HG02588 (cell line): ENCODE results near the gene EXOSC10.
"Not testable (repeated sequence)": the region's sequence is repeated elsewhere in the genome, so short reads cannot be mapped to it uniquely, and the experiment has no call there.

ENCODE experiments used
- ATAC-seq: cut with Tn5 transposase; IDR thresholded peaks from one replicate; pipeline ENCODE4 v1.9.1; 2021; ENCODE audit warnings: mild to moderate bottlenecking, moderate library complexity; ENCODE audit not compliant: unreplicated experiment

The EXOSC10 gene

DNA sequence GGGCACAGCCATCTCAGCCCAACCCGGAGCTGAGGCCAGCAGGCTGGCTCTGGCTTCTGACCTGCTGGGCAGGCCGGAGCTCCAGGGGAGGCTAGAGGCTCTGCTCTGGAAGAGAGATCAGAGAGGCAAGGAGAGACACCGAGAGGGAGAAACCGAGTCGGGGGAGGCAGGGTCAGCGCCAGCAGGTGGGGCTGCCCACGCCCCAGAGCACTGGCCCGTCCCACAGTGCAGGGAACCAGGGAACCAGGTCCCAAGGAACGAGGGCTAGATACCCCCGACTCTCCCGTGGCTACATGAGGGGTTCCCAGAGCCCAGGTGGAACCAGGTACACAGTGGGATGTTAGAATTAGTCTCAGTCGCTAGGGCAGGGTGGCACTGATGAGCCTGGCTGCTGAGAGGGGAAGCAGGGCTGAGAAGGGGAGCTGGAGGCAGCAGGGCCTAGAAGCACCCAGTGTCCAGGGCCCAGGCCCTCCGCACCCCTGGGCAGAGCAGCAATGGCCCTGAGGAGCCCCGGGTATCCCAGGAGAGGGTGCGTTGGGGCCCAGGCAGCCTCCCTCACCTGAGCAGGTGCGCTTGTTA, 54.7 kb downstream of the EXOSC10 start:
- ATAC-seq: no peak

DNA sequence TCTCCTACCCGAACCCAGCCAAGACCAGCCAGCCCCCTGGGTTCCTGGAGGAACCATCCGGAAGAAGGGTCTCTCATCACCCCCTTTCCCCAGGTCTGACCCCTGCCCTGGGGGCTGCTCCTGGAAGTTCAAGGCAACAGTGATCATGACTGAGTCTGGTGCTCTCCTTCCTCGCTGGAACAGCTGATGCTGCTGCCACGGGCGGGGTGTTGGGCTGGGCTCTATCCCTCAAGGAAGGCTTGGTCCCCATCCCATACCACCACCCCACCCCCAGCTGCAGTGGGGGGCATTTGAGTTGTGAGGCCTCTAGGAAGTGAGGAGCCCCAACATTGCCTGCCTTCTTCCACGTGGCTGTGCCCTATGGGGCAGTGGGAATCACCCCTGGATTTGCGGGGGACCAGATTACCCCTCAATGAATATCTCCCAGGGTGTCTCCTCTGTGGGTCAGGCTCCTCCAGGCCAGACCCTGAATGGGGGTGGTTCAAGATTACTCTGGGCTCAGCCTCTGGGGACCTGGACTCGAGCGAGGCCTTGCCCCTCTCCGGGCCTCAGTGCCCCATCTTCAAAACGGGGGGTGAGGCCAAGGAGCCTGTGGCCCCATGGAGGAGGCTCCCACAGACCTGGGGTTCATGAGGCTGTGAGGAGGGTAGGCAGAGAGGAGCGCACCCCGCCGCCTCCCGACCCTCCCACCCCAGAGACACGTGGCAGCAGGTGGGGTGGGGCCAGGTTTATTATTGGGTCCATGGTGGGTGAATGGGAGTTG, 55.4 kb downstream of the EXOSC10 start:
- ATAC-seq: no peak

DNA sequence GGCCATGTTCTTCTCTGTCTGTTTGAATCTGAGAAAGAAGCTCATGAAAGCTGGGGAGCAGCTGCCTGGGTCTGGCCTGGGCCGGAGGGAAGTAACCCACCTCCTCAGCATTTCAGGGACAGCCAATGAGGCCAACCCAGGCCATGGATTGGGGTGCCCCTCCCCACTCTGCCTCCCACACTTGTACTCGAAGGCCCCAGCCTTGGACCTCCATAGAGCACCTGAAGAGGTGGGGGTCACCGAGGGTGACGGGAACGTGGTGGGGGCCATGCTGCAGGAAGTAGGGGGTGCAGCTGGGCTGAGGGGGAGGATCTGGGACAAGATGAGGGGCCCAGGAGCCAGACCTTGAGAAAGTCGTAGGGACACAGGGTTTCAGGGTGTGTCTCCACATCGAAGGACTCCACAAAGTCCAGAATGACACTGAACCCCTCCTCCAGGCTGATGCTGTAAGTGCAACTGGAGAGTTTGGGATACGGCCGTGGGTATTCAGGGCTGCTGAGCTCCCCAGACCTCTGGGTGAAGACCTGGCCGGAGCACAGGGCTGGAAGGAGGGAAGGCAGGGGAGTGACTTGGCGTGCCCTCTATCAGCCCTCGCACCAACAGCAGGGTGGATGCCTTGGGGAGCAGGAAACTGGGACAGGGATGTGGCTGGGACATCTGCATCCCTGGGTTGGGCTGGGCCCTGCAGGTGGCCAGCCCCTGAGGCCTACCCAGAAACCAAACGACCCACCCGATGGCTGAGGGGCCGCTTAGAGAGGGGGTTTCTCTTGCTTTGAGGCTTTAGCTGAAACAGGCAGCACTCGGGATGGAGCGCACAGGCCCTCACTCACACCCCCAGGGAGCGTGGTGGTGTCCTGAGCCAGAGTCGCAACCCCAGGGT, 56.4 kb downstream of the EXOSC10 start:
- no peak for ATAC-seq

DNA sequence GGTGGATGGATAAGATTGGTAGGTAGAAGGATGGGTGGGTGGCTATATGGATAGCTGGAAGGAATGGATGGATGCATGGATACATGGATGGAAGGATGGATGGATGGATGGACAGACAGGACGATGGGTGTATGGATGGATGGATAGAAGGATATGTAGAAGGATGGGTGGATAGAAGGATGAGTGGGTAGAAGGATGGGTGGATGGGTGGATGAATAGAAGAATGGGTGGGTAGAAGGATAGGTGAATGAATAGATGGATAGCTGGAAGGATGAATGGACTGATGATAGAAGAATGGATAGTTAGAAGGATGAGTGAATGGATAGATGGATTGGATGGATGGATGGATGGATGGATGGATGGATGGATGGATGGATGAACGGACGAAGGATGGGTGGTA, 57.6 kb downstream of the EXOSC10 start:
- ATAC-seq: no peak

DNA sequence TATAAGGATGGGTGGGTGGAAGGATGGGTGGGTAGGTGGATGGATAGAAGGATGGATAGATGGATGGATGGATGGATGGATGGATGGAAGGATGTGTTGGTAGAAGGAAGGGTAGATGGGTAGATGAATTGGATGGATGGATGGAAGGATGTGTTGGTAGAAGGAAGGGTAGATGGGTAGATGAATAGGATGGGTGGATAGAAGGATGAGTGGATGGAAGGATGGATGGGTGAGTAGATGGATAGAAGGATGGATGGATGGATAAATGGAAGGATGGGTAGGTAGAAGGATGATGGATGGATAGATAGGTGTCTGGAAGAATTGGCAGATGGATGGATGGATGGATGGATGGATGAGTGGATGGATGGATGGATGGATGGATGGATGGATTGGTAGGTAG, 58.6 kb downstream of the EXOSC10 start:
- no peak for ATAC-seq

DNA sequence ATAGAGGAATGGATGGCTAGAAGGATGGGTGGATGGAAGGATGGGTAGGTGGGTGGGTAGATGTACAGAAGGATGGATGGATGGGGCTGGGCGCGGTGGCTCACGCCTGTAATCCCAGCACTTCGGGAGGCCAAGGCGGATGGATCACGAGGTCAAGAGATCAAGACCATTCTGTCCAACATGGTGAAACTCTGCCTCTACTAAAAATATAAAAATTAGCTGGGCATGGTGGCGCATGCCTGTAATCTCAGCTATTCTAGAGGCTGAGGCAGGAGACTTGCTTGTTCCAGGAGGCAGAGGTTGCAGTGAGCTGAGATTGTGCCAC, 59.6 kb downstream of the EXOSC10 start:
- not testable (repeated sequence) for ATAC-seq

DNA sequence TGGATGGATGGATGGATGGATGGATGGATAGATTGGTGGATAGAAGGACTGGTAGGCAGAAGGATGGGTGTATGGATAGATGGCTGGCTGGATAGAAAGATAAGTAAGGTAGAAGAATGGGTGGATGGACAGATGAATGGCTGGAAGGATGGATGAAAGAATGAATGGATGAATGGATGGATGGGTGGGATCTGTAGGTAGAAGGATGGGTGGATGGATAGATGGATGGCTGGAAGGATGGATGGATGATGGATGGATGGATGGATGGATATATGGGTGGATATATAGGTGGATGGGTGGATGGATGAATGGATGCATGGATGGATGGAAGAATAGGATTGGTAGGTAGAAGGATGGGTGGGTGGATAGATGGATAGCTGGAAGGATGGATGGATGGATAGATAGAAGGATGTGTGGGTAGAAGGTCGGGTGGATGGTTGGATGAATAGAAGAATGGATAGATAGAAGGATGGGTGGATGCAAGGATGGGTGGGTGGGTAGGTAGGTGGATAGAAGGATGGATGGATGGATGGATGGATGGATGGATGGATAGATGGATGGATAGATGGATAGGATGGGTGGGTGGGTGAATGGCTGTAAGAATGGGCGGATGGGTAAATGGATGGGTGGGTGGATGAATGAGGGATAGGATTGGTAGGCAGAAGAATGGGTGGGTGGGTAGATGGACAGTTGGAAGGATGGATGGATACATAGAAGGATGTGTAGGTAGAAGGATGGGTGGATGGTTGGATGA, 60.1 kb downstream of the EXOSC10 start:
- ATAC-seq: no peak

DNA sequence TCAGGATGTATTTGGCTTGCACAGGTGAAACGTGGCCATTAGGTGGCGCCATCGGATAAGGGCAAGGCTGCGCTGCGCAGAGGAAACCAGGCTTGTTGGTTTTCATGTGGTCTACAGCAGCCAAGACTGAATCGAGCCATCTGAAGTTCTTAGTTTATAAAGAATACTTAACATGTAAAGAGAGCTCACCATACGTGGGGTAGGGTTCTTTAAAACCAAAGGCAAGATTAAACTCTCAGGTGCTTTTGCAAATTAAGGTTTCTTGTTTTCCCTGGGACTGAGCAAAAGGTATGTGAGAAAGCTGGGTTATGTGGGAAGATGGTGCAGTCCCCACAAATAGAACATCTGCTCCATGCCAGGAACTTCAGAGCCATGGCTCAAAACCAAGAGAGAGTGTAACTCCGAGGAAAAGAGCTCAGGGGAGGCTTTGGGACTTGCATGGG, 61.9 kb downstream of the EXOSC10 start:
- no peak for ATAC-seq

DNA sequence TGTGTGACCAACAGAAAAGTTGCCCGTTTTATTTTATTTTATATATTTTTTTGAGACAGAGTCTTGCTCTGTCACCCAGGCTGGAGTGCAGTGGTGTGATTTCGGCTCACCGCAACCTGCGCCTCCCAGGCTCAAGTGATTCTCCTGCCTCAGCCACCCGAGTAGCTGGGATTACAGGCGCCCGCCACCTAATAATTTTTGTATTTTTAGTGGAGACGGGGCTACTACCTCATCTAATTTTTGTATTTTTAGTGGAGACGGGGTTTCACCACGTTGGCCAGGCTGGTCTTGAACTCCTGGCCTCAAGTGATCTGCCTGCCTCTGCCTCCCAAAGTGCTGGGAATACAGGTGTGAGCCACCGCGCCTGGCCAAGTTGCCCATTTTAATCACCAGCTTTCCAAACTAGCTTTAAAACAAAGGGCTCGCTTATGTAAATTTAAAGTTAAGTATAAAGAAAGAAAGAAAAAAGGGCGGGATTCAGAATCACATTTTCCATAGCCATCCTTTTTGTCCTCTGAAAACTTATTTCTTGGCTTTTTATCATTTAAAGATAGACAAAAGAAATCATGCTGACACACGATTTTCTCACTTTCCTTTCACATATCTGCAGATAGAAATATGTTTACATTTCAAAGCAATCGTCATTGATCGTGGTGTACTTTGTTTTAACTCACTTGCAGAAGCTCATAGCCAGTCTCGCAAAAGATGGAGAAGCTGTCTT, 62.5 kb downstream of the EXOSC10 start:
- not testable (repeated sequence) for ATAC-seq

DNA sequence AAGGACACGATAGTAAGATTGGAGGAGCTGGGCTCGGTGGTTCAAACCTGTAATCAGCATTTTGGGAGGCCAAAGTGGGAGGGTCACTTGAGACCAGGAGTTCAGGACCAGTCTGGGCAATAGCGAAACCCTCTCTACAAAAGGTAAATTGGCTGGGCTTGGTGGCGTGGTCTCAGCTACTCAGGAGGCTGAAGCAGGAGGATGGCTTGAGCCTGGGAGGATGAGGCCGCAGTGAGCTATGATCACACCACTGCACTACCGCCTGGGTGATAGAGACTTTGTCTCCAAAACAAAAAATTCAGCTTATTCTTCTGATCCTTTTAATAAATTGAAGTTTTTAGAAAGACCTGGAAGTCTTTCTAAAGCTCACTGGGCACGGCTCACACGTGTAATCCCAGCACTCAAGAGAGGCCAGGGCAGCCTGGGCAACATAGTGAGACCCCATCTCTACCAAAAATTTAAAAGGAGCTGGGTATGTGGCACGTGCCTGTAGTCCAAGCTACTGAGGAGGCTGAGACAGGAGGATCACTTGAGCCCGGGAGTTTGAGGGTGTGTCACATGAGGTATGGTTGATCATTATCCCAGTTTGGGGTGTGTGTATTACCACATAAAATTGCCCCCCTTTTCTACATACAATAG, 67.9 kb downstream of the EXOSC10 start:
- no peak for ATAC-seq

DNA sequence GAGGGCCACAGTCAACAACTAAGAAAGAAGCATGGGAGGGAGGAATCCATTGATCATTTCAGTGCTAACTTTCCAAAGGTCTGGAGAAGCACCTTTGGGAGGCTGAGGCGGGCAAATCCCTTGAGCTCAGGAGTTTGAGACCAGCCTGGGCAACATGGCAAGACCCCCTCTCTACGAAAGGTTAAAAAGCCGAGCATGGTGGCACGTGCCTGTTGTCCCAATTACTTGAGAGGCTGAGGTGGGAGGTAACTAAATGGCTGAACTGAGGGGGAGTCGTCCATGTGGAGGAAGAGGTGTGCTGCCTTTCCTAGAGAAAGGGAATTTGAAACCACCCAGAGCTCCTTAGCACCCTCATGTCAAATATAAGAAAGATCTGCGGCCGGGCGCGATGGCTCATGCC, 68.8 kb downstream of the EXOSC10 start:
- ATAC-seq: no peak

DNA sequence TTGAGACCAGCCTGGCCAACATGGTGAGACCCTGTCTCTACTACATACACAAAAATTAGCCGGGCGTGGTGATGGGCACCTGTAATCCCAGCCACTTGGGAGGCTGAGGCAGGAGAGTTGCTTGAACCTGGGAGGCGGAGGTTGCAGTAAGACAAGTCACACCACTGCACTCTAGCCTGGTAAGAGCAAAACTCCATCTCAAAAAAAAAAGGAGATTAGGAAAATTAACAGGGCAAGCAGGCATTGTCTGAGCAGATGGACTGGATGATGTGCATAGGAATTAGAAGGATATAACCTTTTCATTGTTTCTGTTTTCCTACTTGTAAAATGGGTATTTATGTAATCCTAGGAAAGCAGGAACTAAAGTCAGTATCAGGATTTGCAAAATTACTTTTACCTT, 71.7 kb downstream of the EXOSC10 start:
- ATAC-seq: no peak

DNA sequence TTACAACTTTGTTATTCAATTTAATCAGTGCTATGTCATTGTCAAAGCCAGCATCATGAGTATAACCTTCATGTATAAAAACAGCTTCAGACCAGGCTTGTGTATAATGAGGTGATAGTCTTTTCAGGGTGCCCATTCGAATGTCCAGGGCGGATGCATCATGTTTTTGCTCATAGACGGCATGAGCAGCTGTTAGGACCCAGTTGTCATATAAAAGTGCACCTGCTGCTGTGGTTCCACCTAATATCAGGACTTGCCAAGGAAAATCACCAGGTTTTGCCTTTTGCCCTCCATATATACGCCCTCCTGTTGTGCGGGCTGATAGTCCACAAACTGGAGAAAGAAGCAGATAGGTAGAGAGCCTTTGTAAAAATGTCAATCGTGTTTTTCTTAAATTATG, 72.4 kb downstream of the EXOSC10 start:
- no peak for ATAC-seq

DNA sequence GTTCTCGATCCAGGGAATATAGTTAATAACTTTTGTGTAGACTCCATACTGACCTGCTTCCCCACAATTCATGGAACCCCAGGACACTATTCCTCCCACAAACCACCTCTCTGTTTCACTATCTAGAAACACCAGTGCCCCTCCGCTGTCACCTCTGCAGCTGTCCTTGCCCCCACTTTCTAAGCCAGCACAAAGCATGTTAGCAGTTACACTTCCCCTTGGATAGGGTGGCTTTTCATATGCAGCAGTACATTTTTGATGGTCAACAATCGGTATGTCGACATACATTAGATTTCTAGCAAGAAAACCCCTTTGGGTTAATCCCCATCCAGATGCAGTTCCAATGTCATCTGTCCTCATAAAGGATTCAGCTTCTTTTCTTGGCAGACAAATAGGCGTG, 72.8 kb downstream of the EXOSC10 start:
- ATAC-seq: no peak

DNA sequence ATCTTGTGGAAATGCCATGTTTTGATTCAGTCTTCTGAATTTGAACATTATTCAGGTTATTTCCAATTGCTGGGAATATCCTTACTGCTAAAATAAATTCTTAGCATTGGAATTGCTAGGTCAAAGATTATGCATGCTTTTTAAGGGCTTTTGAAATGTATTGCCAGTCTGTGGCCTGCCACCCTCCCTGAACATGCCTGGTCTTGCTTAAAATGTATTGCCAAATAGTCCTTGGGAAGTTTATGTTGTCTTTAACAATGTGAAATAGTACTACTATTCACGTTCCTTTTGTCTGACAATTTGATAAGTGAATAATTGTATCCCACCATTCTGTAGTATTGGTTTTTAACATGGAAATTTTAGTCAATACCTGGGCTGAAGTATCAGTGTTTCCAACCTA, 73.6 kb downstream of the EXOSC10 start:
- no peak for ATAC-seq

DNA sequence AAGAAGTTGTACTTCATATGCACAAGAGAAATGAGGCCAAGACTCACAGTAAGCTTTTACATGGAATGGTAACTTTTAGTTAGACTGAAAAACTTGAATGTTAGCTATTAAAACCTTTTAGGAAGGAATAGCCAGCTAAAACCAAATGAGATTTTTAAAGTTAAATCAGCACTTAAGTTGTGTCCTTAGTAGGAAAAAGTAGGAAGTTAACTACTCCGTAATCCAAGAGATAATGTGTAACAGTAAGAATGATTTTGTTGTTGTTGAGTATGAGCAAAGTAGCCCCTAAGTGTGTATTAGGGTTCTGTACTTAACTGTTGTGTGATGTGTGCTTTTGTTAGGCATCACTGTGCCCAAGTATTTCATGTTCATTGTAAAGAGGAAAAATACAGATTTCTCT, 74.1 kb downstream of the EXOSC10 start:
- no peak for ATAC-seq

DNA sequence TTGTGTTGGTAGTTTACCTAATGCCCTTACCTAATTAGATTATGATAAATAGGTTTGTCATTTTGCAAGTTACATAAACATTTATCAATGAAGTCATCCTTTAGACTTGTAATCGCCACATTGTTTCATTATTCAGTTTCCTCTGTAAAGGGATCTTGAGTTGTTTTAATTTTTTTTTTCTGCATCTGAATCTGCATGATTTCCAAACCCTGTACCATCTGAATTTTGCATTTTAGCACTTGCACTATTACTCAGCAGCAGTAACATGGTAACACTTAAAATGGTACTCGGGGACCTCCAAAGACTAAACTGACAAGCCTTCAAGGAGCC, 74.8 kb downstream of the EXOSC10 start:
- no peak for ATAC-seq

DNA sequence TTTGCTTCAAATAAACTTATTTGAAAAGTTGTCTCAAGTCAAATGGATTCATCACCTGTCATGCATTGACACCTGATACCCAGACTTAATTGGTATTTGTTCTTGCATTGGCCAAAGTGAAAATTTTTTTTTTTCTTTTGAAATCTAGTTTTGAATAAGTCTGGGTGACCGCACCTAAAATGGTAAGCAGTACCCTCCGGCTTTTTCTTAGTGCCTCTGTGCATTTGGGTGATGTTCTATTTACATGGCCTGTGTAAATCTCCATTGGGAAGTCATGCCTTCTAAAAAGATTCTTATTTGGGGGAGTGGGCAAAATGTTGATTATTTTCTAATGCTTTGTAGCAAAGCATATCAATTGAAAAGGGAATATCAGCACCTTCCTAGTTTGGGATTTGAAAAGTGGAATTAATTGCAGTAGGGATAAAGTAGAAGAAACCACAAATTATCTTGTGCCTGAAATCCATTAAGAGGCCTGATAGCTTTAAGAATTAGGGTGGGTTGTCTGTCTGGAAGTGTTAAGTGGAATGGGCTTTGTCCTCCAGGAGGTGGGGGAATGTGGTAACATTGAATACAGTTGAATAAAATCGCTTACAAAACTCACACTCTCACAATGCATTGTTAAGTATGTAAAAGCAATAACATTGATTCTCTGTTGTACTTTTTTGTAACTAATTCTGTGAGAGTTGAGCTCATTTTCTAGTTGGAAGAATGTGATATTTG, 75.4 kb downstream of the EXOSC10 start:
- no peak for ATAC-seq

DNA sequence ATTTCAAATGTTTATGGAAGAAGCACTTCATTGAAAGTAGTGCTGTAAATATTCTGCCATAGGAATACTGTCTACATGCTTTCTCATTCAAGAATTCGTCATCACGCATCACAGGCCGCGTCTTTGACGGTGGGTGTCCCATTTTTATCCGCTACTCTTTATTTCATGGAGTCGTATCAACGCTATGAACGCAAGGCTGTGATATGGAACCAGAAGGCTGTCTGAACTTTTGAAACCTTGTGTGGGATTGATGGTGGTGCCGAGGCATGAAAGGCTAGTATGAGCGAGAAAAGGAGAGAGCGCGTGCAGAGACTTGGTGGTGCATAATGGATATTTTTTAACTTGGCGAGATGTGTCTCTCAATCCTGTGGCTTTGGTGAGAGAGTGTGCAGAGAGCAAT, 76.5 kb downstream of the EXOSC10 start:
- no peak for ATAC-seq

DNA sequence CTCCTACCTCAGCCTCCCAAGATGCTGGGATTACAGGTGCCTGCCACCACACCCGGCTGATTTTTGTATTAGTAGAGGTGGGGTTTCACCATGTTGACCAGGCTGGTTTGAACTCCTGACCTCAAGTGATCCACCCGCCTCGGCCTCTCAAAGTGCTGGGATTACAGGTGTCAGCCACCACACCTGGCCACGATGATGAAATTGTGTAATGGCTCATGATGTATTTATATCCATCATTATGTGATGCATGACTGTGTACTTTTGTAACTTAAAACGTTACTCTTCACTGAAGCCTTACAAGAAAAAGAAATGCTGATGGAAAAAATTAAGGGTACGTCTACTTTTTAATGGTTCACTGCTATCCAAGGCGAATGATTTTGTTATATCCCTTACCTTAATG, 79.7 kb downstream of the EXOSC10 start:
- ATAC-seq: no peak
